ENCODE results near the gene HS1BP3. TPM values are rescaled to one million over a fixed set of nuclear protein-coding genes. Genes with fewer than 3 reads are reported as not detected.

HS1BP3 gene
- total RNA-seq, 1 donor from 2014 or later, result 19.6 TPM

GRCh38 chr2:20667151-20667530 is 16.2 kb upstream of the HS1BP3 start:
- H3K4me3 Mint-ChIP-seq, result no peak overlapping the region
- H3K9me3 Mint-ChIP-seq, result no peaks in the 10 kb centered on the region
- H3K27ac Mint-ChIP-seq (ENCODE audit: unreplicated experiment), result no peak overlapping the region
- peaks cover 96% of the 10 kb centered on the region for H3K27me3 Mint-ChIP-seq (ENCODE audit: low read depth)
- no peak for DNase-seq (ENCODE audit: low read depth, low spot score)
- no peaks in the 10 kb centered on the region for H3K36me3 Mint-ChIP-seq (ENCODE audit: low read depth)
- TF ChIP-seq CTCF (conservative IDR thresholded peaks at IDR 0.05), result peak; percentile 16
- peaks cover 7% of the 10 kb centered on the region for H3K4me1 Mint-ChIP-seq

- Mint-ChIP-seq H3K27ac (ENCODE audit: unreplicated experiment) (no peak within 1 kb of the TSS), H3K27me3 (ENCODE audit: low read depth) (peaks cover 96% of the 10 kb centered on the region), H3K4me3 (peak within 1 kb of the TSS; percentile 84), H3K9me3 (no peaks in the 10 kb centered on the region), H3K4me1 (peaks cover 4% of the 10 kb centered on the region), H3K36me3 (ENCODE audit: low read depth) (no peaks in the 10 kb centered on the region)
- DNase-seq (ENCODE audit: low read depth, low spot score), result no peak
- TF ChIP-seq CTCF (conservative IDR thresholded peaks at IDR 0.05), result peak; percentile 51
Observed at GRCh38 chr2:20666304-20667150, 15.6 kb upstream of the HS1BP3 start, which contains the start of gene GDF7. GDF7 (plus strand) TSS chr2:20667144; CDS start chr2:20667240, 96 bp downstream.

GRCh38 chr2:20666005-20666303 is 15.1 kb upstream of the HS1BP3 start:
- peaks cover 96% of the 10 kb centered on the region for H3K27me3 Mint-ChIP-seq (ENCODE audit: low read depth)
- H3K27ac Mint-ChIP-seq (ENCODE audit: unreplicated experiment), result no peak overlapping the region
- H3K4me1 Mint-ChIP-seq, result peaks cover 4% of the 10 kb centered on the region
- H3K9me3 Mint-ChIP-seq, result no peaks in the 10 kb centered on the region
- H3K4me3 Mint-ChIP-seq, result peak overlapping the region; percentile 84
- no peak for DNase-seq (ENCODE audit: low read depth, low spot score)
- TF ChIP-seq CTCF (conservative IDR thresholded peaks at IDR 0.05), result no peak
- no peaks in the 10 kb centered on the region for H3K36me3 Mint-ChIP-seq (ENCODE audit: low read depth)

- Mint-ChIP-seq H3K27ac (ENCODE audit: unreplicated experiment) (no peak overlapping the region), H3K27me3 (ENCODE audit: low read depth) (peaks cover 96% of the 10 kb centered on the region), H3K9me3 (no peaks in the 10 kb centered on the region), H3K4me3 (peak overlapping the region; percentile 82), H3K36me3 (ENCODE audit: low read depth) (no peaks in the 10 kb centered on the region), H3K4me1 (peaks cover 4% of the 10 kb centered on the region)
- DNase-seq (ENCODE audit: low read depth, low spot score), result no peak
- no peak for TF ChIP-seq CTCF (conservative IDR thresholded peaks at IDR 0.05)
Observed at GRCh38 chr2:20665243-20666004, 14.5 kb upstream of the HS1BP3 start.

GRCh38 chr2:20664431-20665242 is 13.7 kb upstream of the HS1BP3 start:
- H3K9me3 Mint-ChIP-seq, result no peaks in the 10 kb centered on the region
- no peak for DNase-seq (ENCODE audit: low read depth, low spot score)
- no peaks in the 10 kb centered on the region for H3K36me3 Mint-ChIP-seq (ENCODE audit: low read depth)
- no peak for TF ChIP-seq CTCF (conservative IDR thresholded peaks at IDR 0.05)
- peaks cover 96% of the 10 kb centered on the region for H3K27me3 Mint-ChIP-seq (ENCODE audit: low read depth)
- peak overlapping the region; percentile 82 for H3K4me3 Mint-ChIP-seq
- peaks cover 4% of the 10 kb centered on the region for H3K4me1 Mint-ChIP-seq
- no peak overlapping the region for H3K27ac Mint-ChIP-seq (ENCODE audit: unreplicated experiment)

Measured in neural crest cell (in vitro differentiated cells).